HG03095 (cell line): ENCODE measurements around the gene TMEM212.

Experiments used
- ATAC-seq: cut with Tn5 transposase; IDR thresholded peaks from one replicate; pipeline ENCODE4 v1.9.1; 2021; ENCODE audit warnings: moderate library complexity; ENCODE audit not compliant: unreplicated experiment

Gene TMEM212

DNA sequence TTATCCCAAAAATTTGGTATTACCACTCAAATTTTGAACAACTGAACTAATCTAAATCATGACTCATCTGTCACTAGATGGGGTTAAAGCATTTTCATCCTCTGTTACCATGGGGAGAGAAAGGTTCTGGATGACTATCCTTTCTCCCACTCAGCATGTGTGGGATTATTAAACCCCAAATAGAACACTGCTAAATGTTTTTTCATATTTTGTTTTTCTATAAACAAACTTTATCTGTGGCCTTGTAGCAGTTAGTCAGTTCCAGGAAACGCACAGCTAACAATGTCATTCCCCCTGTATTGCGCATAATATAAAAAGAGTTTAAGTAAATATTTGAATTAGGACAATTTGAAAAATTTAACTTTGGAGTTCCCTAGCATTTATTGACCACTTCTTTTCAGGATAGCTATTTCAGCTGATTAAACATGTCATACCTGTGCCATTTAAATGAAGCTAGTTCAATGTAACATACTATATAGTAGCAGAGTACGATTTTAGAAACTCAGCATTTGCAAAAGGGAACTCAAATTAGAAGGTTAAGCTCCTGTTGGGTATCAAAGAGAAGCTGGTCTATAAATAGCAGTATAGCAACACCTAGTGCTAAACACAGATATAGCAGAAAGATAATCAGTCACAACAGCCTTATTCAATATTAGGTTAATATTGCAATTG, 9.2 kb upstream of the TMEM212 start:
- no peak for ATAC-seq

- ATAC-seq: no peak
Observed at GRCh38 chr3:171834461-171834801, 8.7 kb upstream of the TMEM212 start.

DNA sequence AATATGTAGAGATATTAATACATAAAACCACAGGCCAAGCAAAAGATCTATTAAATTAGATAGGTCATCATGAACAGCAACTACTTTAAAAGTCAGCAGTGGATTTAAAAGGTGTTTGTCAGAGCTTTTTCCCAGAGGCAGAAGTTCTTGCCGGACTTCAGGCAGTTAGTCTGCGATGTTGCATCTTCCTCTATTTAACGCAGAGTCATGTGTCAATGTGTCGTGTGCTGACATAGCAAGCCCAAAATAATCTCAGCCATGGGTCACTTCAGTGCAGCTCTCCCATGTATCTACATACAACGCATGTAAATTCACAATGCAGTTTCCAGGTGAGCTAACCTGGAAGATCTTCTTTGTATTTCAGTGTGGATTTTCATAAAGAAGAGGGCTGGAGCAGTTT, 8.0 kb upstream of the TMEM212 start:
- ATAC-seq: no peak

DNA sequence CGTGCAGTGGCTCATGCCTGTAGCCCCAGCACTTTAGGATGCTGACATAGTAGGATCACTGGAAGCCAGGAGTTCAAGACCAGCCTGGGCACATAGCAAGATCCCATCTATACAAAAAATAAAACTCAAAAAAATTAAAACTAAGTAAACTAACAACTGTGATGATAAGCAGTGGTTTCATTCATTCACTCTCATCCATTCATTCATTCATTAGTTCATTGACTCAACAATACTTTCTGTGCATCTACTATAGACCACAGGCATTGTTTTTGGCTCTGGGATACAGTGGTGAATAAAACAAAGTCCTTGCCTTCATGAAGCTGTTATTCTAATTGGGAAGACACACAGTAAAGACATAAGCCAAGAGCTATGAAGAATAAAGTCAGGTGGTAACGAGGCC, 7.5 kb upstream of the TMEM212 start:
- ATAC-seq: no peak

- ATAC-seq: no peak
Observed at GRCh38 chr3:171836855-171837254, 6.3 kb upstream of the TMEM212 start.

- ATAC-seq: no peak
Observed at GRCh38 chr3:171837698-171838097, 5.5 kb upstream of the TMEM212 start.

DNA sequence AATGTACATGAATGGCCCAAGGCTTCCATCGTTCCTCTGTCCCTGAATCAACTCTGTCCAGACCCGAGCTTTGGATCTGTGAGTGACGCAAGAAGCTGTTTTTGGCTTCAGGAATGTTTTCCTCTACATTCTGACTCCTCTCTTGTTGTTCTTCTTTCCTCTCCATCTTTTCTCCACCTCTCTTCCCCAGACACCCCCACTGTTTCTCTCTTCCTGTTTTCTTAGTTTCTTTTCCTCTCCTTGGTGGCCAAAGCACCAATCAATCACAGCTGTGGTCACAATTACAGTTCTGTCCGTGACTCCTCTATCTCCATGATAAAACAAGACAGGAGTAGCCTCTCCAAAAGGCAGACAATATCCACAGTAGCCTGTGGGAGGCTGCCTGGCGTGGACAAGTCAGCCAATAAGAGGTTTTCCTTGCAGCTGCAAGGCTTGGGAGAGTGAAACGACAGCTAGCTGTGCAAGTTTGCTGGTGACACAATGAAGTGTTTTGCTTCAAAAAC, 4.9 kb upstream of the TMEM212 start:
- no peak for ATAC-seq

- no peak for ATAC-seq
Observed at GRCh38 chr3:171839270-171839669, 3.9 kb upstream of the TMEM212 start.

DNA sequence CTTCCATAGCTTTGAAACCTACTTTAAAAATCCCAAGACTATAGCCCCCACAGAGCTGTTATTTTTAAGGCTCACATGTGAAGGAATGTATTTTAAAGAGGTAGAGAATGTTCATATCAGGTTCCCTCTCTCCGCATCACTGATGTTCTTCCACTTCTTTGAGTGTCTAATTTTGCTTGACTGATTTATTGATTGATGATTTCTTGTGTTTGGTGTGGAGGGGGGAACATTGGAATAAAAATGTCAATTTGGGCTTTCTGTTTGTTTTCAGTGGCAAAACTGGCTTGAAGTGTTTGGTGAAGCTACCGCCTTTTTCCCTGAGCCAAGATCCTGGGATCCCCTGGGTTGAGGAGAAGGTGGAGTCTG, 2.7 kb upstream of the TMEM212 start:
- no peak for ATAC-seq

GRCh38 chr3:171840811-171841619, 2.1 kb upstream of the TMEM212 start:
- no peak for ATAC-seq

DNA sequence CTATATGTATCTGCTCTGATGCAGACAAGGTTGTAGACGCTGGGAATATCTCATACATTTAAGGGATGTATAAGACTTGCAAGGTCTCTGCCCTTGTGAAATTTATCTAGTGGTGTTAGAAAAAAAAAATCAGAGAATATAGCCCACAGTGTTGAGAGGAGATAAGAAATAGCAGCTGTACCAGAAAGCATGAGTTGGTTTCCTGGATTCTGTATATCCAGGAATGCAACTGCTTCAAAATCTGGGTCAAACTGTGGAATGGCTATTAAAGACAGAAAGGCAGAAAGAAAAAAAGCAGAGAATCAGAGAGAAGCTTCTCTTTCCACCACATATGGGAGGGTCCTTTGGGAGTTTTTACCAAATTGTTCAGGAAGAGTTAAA, 1.5 kb upstream of the TMEM212 start:
- no peak for ATAC-seq

DNA sequence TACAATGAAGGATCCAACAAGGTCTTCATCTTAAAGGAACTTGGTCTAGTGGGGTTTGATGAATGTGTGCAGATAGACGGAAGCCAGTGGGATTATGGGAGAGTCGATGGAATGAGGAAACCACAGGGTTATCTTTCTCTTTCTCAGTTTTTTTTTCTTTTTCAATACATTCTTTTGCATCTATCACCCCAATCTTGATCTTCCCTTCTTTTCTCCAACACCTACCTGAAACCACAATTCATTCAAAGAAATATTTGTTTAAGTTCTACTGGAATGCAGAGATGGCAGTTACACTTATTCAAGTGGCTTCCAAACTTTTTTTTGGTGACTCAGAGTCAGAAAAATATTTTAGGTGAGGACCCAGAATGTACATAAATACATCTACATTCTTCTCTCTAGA, 1.7 kb downstream of the TMEM212 start:
- ATAC-seq: no peak

DNA sequence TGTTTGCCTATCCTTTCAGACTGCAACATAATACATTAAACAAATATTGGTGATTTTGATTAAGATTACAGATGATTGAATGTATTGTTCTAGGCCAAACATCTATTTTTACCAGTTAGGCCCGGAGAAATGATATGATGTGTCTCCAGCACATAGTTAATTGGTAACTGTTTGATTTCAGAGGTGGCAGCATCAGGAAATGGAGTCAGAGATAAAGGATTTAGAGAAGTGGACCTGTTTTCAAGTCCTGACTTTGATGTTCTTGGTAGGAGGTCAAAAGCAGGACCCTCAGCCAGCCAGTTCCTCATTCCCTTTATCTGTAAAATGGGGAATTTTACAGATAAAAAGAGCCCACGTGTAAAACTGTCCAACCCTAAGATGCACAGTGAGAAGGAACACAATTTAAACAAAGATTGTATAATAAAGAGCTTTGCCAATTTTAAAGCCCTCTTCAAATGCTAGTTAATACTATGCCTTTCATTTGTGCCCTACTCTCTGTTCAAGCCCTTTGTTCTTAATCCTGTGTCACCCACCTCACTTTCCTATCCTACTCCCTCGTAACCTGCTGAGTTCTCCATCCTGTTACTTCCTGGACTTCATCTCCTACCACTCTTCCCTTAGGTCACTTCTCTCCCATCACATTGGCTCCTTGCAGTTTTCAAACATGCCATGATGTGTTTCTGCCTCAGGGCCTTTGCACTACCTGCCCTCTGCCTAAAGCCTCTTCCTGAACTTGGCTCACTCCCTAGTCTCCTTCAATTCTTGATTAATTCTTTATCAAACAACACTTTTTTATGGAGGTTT, 2.5 kb downstream of the TMEM212 start:
- no peak for ATAC-seq

DNA sequence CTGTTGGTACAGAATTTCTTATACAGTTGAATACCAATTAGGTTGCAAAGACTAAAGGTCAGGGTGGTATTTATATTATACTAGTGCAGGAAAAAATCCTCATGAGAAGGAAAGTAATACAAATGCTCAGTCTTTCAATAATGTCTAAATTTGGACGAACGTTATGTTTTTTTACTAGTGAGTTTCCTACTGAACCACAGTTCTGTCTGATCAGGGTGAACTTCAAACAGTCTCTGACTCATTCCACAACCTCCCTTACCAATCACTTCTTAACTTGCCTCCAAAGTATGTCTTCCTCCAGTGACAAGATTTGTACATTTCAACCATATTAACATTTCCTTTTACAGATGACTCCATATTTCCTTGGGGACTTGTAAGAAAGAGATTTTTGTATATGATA, 3.4 kb downstream of the TMEM212 start:
- peak; percentile 99 for ATAC-seq

DNA sequence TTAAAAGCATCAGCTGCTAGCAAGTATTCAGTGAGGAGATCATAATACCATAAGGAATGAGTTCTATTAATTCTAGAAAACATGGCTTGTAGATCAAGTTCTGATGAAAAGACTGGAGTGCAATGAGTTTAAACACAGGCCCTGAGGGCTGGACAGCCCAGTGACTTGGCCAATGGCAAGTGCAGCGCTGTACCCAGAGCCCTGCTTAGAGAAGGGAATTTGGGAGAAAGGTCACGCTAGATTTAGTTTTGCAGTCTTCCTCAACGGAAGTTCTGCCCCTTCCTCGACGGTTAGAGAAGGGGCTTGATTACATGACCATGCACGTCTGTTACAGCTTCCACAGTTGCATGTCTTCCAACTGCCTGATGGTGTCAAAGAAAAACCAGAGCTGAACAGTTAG, 4.0 kb downstream of the TMEM212 start:
- no peak for ATAC-seq

GRCh38 chr3:171847595-171848259, 4.6 kb downstream of the TMEM212 start:
- ATAC-seq: no peak

DNA sequence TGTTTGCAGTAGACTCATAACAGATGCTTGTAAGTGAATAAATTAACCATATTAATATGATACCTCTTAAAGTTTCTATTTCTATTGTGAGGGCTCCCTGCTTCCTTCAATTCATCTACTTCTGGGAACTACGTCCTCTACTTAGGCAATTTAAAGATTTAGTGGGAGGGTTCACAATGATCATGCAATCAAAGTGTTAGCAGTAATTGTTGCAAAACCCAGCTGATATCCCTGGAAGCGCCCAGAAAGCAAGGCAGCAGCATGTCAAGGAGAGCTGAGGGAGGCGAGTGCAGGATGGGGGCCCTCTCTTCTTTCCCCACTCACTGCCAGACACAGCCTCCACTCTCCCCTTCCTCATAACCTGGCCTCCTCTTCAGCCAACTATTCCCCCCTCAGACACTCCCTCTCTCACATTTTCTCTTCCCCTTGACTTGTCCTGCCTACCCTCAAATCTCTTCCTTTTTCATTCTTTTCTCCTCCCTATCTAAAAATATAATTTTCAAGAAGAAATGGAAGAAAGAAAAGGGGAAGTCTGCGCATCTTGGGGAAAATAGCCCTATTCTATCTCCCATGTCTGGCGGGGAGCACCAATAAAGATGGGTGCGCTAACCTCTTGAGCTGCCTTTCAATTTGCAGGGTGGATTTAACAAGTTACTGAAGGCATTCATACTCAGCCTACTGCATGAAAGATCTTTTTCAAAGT, 6.6 kb downstream of the TMEM212 start:
- no peak for ATAC-seq

DNA sequence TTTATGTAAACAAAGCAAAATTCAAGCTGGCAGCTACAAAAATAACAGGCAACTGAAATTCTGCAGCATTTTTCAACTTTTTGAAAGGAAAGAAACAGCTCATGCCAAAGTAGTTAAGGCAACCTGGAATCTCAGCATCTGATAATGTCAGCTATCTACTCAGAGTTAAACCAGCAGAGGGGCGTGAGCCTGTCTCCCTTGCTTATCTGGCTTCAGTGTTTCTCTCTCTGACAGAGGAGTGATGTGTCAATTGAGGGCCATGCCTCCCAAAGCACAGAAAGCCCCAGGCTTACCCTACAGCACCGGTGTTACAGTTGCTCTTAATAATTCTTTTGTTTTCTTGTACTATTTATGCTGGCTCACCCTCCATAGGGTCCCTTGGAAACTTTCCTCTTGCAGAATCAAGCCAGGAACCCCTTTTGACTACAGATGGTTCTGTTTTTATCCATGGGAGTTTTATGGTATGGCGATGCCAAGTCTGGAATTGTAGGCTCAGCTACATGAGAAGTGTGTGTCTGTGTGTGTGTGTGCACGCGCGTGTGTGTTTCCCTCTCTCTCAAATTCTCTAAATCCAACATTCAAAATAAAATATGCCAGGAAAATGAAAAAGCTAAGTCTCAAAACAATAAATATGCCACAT, 7.3 kb downstream of the TMEM212 start:
- ATAC-seq: no peak

DNA sequence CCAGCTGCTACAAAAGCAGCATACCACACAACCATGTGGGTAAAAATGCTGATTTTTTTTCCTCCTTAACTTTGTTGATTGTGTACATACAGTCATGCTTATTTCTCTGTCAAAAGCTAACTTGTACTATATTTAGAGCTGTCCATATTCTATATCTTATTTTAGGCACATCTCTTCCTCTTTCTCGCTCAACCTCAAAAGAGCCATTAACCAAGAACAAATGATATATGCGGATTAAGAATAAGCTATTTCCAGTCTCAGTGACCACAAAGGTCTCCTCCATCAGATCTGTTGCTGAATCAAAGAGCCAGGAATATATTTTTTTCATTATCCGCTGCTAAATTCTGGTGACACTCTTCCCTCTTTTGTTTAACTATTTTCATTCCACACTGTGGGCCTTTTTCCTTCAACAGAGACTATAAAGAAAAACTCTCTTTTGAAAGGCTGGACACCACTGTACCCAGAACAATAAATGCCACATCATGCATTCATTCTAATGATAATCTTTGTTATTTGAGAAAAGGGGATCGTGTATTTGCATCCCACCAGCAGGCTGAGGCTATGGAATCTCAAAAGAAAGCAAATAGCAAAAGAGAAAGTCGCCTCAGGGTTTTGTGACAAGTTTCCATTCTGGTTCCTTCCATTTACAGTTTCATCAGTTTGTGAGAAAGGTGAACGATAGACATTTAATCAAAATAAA, 8.0 kb downstream of the TMEM212 start:
- no peak for ATAC-seq

GRCh38 chr3:171851660-171852058, 8.5 kb downstream of the TMEM212 start:
- ATAC-seq: no peak
